NB4 (cell line): ENCODE measurements around the gene ZNF423.

ENCODE experiments used
- DNase-seq: peaks from one replicate; pipeline ENCODE4 v3.0.0; 2010; ENCODE audit warnings: low read depth
- H3K4me3 ChIP-seq: one replicate; pipeline ENCODE4 v1.5.1; 2011; ENCODE audit warnings: mild to moderate bottlenecking, low read depth, low read length, moderate library complexity
- MYC ChIP-seq: IDR thresholded peaks from 2 replicates; pipeline ENCODE4 v1.6.1; 2011; ENCODE audit warnings: low read depth, low read length
- POLR2A ChIP-seq: IDR thresholded peaks from 2 replicates; pipeline ENCODE4 v1.6.1; 2011; ENCODE audit warnings: mild to moderate bottlenecking; ENCODE audit not compliant: insufficient read length; ENCODE audit errors: extremely low read depth
- TF ChIP-seq, protein P1 (sequence below): IDR thresholded peaks from 2 replicates; pipeline ENCODE4 v1.6.1; 2011; ENCODE audit warnings: low read depth, low read length
- TF ChIP-seq, protein P2 (sequence below): IDR thresholded peaks from one replicate; pipeline ENCODE4 v1.5.1; 2012; ENCODE audit warnings: low read depth, low read length

The ZNF423 gene

DNA sequence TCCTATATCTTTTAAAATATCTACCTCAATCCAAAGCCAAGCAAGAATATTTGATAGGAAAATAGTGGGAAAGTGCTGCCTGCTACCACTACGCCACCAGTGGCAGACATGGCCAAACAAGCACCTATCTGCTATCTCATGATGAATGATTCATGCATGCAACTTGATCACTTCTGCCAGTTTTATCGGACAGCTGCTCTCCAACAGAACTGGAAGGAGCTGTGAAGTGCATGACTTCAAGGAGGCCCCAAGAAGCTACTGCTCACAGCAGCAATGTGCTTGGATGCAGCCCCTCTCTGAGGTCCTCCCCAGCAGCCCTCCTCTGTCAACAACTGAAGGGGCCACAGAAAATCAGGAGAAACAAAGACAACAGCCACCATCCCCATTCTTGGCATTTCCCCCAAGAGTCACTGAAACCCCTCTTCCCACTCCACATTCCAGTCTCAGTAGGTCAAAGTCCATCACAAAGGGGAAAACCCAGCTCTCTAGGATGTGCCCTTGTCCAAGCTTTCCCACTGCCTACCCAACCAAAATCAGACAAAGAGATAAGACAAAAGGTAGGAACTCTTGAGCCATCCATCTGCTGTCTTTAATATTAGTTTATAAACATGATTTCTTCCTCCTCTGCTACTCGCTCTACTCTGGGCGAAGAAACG is 267.1 kb downstream of the ZNF423 start:
- TF ChIP-seq POLR2A (no peak), MYC (no peak)
- TF ChIP-seq, protein P1, sequence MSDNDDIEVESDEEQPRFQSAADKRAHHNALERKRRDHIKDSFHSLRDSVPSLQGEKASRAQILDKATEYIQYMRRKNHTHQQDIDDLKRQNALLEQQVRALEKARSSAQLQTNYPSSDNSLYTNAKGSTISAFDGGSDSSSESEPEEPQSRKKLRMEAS: no peak
- TF ChIP-seq, protein P2, sequence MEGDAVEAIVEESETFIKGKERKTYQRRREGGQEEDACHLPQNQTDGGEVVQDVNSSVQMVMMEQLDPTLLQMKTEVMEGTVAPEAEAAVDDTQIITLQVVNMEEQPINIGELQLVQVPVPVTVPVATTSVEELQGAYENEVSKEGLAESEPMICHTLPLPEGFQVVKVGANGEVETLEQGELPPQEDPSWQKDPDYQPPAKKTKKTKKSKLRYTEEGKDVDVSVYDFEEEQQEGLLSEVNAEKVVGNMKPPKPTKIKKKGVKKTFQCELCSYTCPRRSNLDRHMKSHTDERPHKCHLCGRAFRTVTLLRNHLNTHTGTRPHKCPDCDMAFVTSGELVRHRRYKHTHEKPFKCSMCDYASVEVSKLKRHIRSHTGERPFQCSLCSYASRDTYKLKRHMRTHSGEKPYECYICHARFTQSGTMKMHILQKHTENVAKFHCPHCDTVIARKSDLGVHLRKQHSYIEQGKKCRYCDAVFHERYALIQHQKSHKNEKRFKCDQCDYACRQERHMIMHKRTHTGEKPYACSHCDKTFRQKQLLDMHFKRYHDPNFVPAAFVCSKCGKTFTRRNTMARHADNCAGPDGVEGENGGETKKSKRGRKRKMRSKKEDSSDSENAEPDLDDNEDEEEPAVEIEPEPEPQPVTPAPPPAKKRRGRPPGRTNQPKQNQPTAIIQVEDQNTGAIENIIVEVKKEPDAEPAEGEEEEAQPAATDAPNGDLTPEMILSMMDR: no peak
- no peak for DNase-seq
- H3K4me3 ChIP-seq: no peak overlapping the region

DNA sequence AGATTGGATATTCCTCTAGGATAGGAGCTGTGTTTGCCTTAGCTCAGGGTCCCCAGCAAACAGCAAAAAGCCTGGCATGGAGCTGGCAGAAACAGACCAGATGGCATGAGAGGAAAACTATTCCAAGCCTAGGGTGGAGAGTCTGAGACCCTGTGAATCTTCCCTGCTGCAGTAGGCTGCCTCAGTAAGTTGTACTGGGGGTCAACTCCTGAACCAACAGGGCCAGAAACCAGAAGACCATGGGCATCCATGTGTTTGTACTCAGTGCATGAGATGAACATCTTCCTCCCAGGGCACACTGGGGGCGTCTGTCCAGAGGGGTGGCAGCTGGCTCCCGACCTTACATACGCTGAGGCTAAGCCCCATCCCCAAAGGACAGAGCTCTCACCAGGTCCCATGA is 267.9 kb downstream of the ZNF423 start:
- no peak for DNase-seq
- H3K4me3 ChIP-seq: no peak overlapping the region
- TF ChIP-seq, protein P2: no peak
- TF ChIP-seq, protein P1: no peak
- TF ChIP-seq POLR2A (no peak), MYC (no peak)

DNA sequence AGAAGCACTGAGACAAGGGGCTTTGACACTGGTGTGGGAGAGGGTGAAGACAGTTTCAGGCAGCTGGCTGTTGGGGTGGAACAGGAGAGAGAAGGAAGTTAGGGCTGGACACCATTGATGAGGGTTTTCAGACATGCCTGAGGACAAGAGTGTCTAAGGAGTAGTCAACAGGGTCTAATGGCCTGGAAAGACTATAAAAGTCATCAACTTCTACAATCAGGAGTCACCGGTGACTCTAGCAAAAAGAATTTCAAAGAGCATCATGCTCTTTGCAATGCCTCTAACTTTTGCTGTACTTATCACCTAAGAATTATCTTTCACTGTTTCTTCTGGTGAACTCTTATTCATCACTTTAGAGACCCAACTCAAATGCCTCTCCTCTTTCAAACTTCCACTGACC is 268.4 kb downstream of the ZNF423 start:
- DNase-seq: no peak
- TF ChIP-seq, protein P2: no peak
- TF ChIP-seq, protein P1: no peak
- no peak for TF ChIP-seq MYC
- TF ChIP-seq POLR2A: no peak
- no peak overlapping the region for H3K4me3 ChIP-seq

DNA sequence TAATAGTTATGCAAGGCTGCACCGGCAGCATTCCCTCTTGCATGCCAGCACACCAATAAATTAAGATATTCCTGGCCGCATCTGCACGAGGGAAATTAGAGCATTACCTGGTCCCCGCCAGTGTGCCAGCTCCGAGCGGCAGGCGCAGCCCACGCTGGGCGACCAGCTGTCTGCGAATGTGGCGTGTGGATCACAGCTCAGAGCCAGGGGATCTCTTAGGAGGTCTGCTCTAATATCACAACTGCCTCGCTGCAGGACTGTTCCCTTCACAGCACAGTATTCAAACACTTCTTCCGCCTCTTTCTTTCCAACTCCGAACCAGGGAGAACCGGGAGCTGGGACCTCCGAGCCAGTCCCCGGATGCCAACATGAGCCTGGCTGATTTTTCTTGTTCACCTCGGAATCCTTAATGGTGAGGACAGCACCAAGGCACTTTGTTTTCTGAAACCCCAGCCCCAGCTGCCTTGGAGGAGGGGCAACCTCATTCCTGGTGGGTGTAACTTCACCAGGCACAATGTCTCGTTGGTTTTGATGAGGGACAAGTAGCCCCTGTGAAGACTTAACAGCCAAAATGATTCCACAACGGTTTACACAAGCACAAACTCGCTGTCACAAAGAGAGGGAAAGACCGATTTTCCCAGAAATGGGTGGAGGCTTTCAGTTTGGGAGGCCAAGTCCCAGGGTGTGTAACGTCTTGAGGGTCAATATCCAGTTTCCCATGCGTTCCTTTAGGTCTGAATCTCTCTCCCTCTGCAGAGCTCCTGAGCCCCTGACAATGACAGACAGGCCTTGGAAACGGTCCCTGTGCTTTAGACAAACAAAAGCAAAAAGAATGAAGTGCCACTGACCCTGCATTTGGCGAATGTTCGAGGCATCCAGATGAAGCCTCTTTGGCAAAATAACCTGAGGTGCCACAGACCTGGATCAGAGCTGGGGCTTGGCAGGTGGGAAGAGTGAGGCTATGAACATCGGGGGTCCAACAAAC is 269.2 kb downstream of the ZNF423 start:
- no peak for DNase-seq
- TF ChIP-seq POLR2A (no peak), MYC (no peak)
- TF ChIP-seq, protein P2: no peak
- TF ChIP-seq, protein P1: no peak
- no peak overlapping the region for H3K4me3 ChIP-seq

DNA sequence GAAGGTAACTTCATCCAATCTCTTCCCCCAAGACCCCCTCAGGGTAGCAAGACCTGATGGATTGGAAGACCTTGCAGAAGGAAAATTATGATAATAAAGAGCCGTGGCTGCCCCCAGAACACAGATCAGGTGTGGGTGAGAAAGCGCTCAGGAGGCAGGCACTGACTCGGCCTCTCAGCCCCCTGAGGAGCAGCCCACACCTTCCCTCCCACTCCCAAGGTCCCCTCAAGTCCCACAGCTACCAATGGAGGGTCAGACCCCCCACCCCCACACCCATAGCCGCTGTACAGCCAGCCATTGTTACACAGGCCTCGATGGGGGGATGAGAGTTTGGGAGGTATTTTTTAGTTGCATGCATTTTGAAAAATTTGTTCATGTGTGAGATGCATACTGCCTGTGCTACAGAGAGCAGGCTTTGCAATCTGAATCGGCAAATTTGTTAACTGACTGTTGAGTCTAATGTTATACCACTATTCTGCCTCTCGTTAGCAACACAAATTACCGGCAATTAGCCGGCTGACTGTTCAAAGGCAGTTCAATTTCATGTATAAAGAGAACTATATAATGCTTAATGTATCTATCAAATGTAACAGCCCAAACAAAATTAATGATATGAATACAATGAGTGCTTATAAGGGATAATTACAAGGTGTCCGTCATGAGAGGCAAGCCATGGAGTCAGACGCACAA is 270.6 kb downstream of the ZNF423 start:
- H3K4me3 ChIP-seq: no peak overlapping the region
- no peak for DNase-seq

More for the DNA sequence above, 270.6 kb downstream of the ZNF423 start:
- TF ChIP-seq MYC: no peak
- TF ChIP-seq, protein P2: no peak
- no peak for TF ChIP-seq POLR2A
